ENCODE data around the gene RAB28. TPM values are rescaled to one million over a fixed set of nuclear protein-coding genes. Genes with fewer than 3 reads are reported as not detected.

RAB28 gene
- total and polyA plus RNA-seq, 9 of the 15 experiments (the other 6 are each of a cell fraction or from before 2014, with no cell fraction given) = 6.7 to 40.4 (median 23.0) TPM

GRCh38 chr4:13344216-13344615 lies 139.9 kb downstream of the RAB28 start (continued):
- TF ChIP-seq, protein P1, sequence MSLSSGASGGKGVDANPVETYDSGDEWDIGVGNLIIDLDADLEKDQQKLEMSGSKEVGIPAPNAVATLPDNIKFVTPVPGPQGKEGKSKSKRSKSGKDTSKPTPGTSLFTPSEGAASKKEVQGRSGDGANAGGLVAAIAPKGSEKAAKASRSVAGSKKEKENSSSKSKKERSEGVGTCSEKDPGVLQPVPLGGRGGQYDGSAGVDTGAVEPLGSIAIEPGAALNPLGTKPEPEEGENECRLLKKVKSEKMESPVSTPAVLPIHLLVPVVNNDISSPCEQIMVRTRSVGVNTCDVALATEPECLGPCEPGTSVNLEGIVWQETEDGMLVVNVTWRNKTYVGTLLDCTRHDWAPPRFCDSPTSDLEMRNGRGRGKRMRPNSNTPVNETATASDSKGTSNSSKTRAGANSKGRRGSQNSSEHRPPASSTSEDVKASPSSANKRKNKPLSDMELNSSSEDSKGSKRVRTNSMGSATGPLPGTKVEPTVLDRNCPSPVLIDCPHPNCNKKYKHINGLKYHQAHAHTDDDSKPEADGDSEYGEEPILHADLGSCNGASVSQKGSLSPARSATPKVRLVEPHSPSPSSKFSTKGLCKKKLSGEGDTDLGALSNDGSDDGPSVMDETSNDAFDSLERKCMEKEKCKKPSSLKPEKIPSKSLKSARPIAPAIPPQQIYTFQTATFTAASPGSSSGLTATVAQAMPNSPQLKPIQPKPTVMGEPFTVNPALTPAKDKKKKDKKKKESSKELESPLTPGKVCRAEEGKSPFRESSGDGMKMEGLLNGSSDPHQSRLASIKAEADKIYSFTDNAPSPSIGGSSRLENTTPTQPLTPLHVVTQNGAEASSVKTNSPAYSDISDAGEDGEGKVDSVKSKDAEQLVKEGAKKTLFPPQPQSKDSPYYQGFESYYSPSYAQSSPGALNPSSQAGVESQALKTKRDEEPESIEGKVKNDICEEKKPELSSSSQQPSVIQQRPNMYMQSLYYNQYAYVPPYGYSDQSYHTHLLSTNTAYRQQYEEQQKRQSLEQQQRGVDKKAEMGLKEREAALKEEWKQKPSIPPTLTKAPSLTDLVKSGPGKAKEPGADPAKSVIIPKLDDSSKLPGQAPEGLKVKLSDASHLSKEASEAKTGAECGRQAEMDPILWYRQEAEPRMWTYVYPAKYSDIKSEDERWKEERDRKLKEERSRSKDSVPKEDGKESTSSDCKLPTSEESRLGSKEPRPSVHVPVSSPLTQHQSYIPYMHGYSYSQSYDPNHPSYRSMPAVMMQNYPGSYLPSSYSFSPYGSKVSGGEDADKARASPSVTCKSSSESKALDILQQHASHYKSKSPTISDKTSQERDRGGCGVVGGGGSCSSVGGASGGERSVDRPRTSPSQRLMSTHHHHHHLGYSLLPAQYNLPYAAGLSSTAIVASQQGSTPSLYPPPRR (CRISPR knock-in tag; IDR thresholded peaks at IDR 0.05; ENCODE audit: borderline replicate concordance) = no peak
- TF ChIP-seq NKRF (IDR thresholded peaks at IDR 0.05; ENCODE audit: borderline replicate concordance) = no peak
- TF ChIP-seq, protein P2, sequence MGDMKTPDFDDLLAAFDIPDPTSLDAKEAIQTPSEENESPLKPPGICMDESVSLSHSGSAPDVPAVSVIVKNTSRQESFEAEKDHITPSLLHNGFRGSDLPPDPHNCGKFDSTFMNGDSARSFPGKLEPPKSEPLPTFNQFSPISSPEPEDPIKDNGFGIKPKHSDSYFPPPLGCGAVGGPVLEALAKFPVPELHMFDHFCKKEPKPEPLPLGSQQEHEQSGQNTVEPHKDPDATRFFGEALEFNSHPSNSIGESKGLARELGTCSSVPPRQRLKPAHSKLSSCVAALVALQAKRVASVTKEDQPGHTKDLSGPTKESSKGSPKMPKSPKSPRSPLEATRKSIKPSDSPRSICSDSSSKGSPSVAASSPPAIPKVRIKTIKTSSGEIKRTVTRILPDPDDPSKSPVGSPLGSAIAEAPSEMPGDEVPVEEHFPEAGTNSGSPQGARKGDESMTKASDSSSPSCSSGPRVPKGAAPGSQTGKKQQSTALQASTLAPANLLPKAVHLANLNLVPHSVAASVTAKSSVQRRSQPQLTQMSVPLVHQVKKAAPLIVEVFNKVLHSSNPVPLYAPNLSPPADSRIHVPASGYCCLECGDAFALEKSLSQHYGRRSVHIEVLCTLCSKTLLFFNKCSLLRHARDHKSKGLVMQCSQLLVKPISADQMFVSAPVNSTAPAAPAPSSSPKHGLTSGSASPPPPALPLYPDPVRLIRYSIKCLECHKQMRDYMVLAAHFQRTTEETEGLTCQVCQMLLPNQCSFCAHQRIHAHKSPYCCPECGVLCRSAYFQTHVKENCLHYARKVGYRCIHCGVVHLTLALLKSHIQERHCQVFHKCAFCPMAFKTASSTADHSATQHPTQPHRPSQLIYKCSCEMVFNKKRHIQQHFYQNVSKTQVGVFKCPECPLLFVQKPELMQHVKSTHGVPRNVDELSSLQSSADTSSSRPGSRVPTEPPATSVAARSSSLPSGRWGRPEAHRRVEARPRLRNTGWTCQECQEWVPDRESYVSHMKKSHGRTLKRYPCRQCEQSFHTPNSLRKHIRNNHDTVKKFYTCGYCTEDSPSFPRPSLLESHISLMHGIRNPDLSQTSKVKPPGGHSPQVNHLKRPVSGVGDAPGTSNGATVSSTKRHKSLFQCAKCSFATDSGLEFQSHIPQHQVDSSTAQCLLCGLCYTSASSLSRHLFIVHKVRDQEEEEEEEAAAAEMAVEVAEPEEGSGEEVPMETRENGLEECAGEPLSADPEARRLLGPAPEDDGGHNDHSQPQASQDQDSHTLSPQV (IDR thresholded peaks at IDR 0.05) = no peak
